Right lobe of liver (tissue), 6 donors: ENCODE data around the gene XRRA1. TPM values are rescaled to one million over a fixed set of nuclear protein-coding genes. Genes with fewer than 3 reads are reported as not detected.

ENCODE experiments used
- ATAC-seq, 4 donors: fragments of 200-7000 bp; cut with Tn5 transposase; one replicate each; pipeline ENCODE4 v1.9.1; 2020; ENCODE audit warnings: mild to moderate bottlenecking in 4 of 4, moderate library complexity in 4 of 4
- DNase-seq, 3 donors: peaks; one replicate each; pipeline ENCODE4 v3.0.0-alpha.2; 2020
- H3K27ac ChIP-seq, 3 donors: fragments of 200-600 bp; one replicate each; pipeline ENCODE4 v1.8.0; 2022
- H3K27me3 ChIP-seq, 2 donors: fragments of 200-600 bp; one replicate each; pipeline ENCODE4 v1.8.0; 2022
- H3K36me3 ChIP-seq, 4 donors: fragments of 200-600 bp; sonication (generic) in 1 of 4; one replicate each; pipeline versions ENCODE4 v1.5.1 to v1.8.0; 2017 to 2022; ENCODE audit warnings: control low read depth in 1 of 4
- H3K4me1 ChIP-seq, 4 donors: fragments of 200-600 bp; sonication (generic) in 1 of 4; one replicate each; pipeline versions ENCODE4 v1.5.1 to v1.8.0; 2017 to 2022; ENCODE audit warnings: control low read depth in 1 of 4
- H3K4me3 ChIP-seq, 3 donors: fragments of 200-600 bp; one replicate each; pipeline ENCODE4 v1.8.0; 2022
- H3K9me3 ChIP-seq, 4 donors: fragments of 200-600 bp; sonication (generic) in 1 of 4; one replicate each; pipeline versions ENCODE4 v1.5.1 to v1.8.0; 2017 to 2022; ENCODE audit warnings: control low read depth in 1 of 4
- POLR2A ChIP-seq: fragments of 450-650 bp; IDR thresholded peaks from one replicate; pipeline ENCODE4 v1.6.1; 2017; ENCODE audit warnings: antibody characterized with exemption, mild to moderate bottlenecking
- WGBS: methylation state at CpG from one replicate; pipeline ENCODE4 v1.1.6; 2018; ENCODE audit warnings: low coverage, low lambda C conversion rate; ENCODE audit not compliant: insufficient coverage; ENCODE audit errors: missing lambda C conversion rate; 5-methylcytosine and 5-hydroxymethylcytosine counted together
- intact Hi-C, 2 donors: fragments of 100-400 bp; cut with DNase I; formaldehyde crosslinking; loops; one replicate each; pipeline versions ENCODE4 v1.11.2 to v1.14.1; 2022
- total RNA-seq, 6 experiments: library from RNA; depleted of rRNA in 2 of 6; stranded (reverse); fragments of >200 nt in 2 of 6; fragmentation: NEBNext Ultra II Directional in 3 of 6; extraction: Animal tissue kit (Norgen Biotek cat#: 25700) in 3 of 6; gene quantifications; one replicate each; pipeline versions ENCODE4 v1.1.0 to v1.2.4, GENCODE V29; 2016 to 2023
- TF ChIP-seq, protein P1 (sequence below), 4 donors: fragments of 200-600 bp in 3 of 4; fragments of 450-650 bp in 1 of 4; IDR thresholded peaks; one replicate each; pipeline versions ENCODE4 v1.5.1 to v1.8.0; 2016 to 2022; ENCODE audit warnings: antibody characterized with exemption in 4 of 4, mild to moderate bottlenecking in 2 of 4
- donor health status: DM: no; HTN: yes; CAD: no.
- donor health status: DM: no; HTN: no; CAD: no.
- donor health status: DM: no; HTN: no; CAD: no.
- donor health status: DM: no; HTN: yes; CAD: no.
- donor health status: DM: no; HTN: yes; CAD: no.

Gene XRRA1
- total RNA-seq, 6 experiments from 2014 or later, result 4.7 to 15.7 (median 8.0) TPM

DNA sequence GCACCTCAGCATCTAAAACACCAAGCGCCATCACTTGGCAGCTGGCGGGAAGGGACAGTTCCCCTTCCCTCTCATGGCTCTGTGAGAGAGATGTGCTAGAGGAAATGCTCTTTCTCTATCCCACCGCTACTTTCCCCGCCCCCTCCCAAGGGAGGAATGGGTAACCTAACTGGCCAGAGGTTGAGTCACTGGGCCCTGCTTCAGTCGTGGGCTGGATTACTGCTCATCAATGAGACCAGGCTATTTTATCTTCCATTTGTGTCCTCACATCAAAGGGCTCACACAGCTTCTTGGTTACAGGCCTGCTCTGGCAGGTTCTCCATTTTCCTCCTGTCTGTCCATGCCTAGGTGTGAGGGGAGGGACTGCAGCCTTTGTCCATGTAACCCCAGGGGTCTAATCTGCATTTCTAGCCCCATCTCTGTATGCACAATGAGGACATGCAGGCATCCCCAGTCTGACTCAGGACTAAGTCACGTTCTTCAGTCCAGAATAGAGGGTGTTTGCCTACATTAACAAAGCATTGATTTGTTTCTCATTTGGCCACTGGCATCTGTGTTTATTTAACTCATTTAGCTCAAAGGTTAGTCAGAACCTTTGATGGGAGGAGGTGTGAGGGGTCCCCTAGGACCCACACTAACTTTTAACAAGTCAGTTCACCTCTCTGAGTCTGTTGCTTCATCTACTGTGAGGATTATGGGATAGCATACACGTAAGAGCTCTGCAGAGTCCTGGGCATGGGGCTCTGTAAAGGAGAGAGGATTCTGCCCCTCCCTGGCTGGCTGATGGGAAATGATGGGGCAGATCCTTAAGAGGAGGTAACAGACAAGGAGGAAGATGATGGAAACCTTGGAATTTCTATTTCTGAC is 99.1 kb downstream of the XRRA1 start:
- Histone ChIP-seq H3K4me3 (no peak overlapping the region), H3K36me3 (peaks cover 0 to 3% (median 0%) of the 10 kb centered on the region in 4 donors), H3K4me1 (no peaks in the 10 kb centered on the region), H3K9me3 (no peaks in the 10 kb centered on the region), H3K27me3 (no peaks in the 10 kb centered on the region), H3K27ac (no peak overlapping the region)
- WGBS, result 53% methylated on average over 3 of the region's 7 CpGs
- intact Hi-C loops, result no loop called here
- ATAC-seq (no peak), DNase-seq (no peak)
- no peak for TF ChIP-seq POLR2A
- TF ChIP-seq, protein P1, sequence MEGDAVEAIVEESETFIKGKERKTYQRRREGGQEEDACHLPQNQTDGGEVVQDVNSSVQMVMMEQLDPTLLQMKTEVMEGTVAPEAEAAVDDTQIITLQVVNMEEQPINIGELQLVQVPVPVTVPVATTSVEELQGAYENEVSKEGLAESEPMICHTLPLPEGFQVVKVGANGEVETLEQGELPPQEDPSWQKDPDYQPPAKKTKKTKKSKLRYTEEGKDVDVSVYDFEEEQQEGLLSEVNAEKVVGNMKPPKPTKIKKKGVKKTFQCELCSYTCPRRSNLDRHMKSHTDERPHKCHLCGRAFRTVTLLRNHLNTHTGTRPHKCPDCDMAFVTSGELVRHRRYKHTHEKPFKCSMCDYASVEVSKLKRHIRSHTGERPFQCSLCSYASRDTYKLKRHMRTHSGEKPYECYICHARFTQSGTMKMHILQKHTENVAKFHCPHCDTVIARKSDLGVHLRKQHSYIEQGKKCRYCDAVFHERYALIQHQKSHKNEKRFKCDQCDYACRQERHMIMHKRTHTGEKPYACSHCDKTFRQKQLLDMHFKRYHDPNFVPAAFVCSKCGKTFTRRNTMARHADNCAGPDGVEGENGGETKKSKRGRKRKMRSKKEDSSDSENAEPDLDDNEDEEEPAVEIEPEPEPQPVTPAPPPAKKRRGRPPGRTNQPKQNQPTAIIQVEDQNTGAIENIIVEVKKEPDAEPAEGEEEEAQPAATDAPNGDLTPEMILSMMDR (IDR thresholded peaks at IDR 0.05), result no peak

DNA sequence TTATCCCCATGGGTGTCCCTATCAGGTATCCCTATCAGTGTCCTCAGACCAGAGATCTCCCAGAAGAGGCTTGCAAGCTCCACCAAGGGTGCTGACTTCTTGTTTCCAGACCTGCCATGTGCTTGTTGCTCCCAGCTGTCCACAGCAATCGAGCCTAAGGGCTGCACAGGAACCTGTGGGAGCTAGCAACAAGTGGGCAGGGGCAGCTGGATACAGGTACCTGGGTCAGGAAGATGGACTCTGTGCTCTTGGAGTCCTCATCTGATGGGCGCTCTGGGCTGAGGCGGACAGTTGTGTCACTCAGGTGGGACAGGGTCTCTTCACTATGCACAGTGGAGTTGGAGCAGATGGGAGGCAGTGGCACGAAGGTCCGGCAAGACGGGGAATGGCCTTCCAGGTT is 101.0 kb downstream of the XRRA1 start:
- intact Hi-C loops, result no loop called here
- no peaks in the 10 kb centered on the region for H3K4me1 ChIP-seq
- WGBS, result no CpG with 5 or more reads among the region's 6 CpGs
- no peak for TF ChIP-seq POLR2A
- TF ChIP-seq, protein P1 (IDR thresholded peaks at IDR 0.05), result no peak
- H3K9me3 ChIP-seq, result no peaks in the 10 kb centered on the region
- DNase-seq, result no peak
- peaks cover 0 to 6% (median 0%) of the 10 kb centered on the region in 4 donors for H3K36me3 ChIP-seq
- no peak for ATAC-seq
- H3K27ac ChIP-seq, result no peak overlapping the region
- H3K4me3 ChIP-seq, result no peak overlapping the region
- H3K27me3 ChIP-seq, result no peaks in the 10 kb centered on the region

DNA sequence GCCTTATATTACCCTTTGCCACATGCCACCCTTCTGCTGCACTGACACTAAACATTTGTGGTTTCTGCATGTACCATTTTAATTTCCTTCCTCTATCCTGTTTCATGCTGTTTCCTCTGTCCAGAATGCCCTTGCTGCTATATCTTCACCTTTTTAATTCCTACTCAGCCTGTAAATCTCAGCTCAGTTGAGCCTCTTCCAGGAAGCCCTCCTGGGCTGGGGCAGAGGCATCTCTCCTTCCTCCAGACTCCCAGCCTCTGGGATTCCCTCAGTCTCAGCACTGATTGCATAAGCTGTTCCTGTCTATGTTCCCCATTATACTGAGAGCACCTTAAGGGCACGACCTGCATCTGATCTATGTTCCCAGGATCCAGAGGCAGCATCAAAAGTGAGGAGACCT is 101.5 kb downstream of the XRRA1 start:
- peaks cover 0 to 6% (median 0%) of the 10 kb centered on the region in 4 donors for H3K36me3 ChIP-seq
- no peaks in the 10 kb centered on the region for H3K27me3 ChIP-seq
- WGBS, result no CpG with 5 or more reads among the region's 1 CpG
- no peaks in the 10 kb centered on the region for H3K4me1 ChIP-seq
- no peak overlapping the region for H3K4me3 ChIP-seq
- no peaks in the 10 kb centered on the region for H3K9me3 ChIP-seq
- ATAC-seq (no peak), DNase-seq (no peak)
- no peak for TF ChIP-seq POLR2A
- TF ChIP-seq, protein P1 (IDR thresholded peaks at IDR 0.05), result no peak
- no peak overlapping the region for H3K27ac ChIP-seq
- intact Hi-C loops, result no loop called here

DNA sequence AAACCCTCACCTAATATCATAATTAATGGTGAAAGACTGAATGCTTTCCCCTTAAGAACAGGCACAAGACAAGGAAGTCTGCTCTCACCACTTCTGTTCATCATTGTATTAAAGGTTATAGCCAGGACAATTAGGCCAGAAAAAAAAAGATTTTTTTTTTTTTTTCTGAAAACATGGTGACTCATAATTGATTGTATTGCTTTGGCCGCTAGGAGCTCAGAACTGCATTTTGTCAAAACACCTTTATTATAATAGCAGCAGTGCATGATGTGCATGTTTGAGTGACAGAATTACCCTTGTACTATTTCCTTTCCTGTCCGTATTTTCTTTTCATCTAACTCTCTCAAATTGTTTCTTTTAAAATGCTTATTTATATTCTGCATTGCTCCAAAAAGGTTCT is 102.1 kb downstream of the XRRA1 start:
- no peaks in the 10 kb centered on the region for H3K27me3 ChIP-seq
- ATAC-seq, result no peak
- TF ChIP-seq, protein P1 (IDR thresholded peaks at IDR 0.05), result no peak
- no peak for TF ChIP-seq POLR2A
- no peak overlapping the region for H3K27ac ChIP-seq
- peaks cover 0 to 6% (median 0%) of the 10 kb centered on the region in 4 donors for H3K36me3 ChIP-seq
- 79% methylated on average over 2 of the region's 2 CpGs for WGBS
- peaks cover 0 to 6% (median 2%) of the 10 kb centered on the region in 4 donors for H3K4me1 ChIP-seq
- H3K4me3 ChIP-seq, result no peak overlapping the region
- no peaks in the 10 kb centered on the region for H3K9me3 ChIP-seq
- intact Hi-C loops, result no loop called here
- DNase-seq, result no peak
